ENCODE results near the gene MGMT.

MGMT gene

DNA sequence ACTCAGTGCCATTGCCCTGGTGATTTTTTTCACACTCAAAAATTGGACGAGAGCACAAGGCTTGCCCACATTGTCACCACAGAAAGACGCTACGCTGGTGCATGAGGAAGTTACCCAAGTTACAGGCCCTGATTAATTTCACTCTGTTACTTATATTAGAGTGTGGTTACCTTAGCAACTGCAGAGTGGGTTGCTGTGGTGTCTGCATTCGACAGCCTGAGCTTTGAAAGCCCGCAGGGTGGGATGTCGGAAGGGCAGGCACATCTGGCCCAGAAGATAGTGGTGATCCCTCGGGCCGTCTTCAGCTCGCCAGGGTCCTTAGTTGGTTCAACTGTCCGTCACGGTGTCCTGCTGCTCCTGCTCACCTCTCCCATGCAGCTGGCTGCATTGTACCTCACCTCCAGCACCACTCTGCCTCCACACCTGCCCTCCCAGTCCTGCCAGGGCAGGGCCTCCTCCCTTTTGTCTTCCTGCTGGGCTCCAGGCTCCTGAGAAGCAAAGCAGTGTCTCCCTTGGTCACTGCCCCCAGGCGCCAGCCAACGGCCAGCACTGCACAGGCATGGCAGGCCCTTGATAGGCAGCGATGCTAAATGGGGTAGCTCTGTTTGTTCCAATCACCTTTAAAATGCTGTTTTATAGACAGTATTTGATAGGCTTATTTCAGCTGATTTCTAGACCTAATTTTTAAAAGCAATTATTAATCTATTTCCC lies 329.8 kb downstream of the MGMT start:
- DNase-seq (ENCODE audit: low read depth in 2 of 2): no peak

DNA sequence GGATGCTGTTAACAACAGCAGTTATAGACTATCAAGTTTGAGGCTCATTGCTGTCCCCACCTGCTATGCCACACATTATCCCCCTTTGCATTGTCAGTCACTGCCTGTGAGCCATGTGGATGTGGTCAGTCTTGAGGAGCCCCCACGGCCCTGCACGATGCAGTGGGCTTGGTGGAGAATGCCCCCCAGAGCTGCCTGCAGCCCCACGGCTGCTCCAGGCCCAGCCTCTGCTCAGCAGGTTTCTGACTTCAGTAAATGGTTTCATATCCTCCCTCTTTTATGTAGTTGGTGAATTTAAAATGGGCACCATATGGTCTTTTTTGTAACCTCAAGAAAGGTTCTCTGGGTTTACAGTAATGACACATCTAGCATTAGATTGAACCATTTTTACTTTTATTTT lies 332.9 kb downstream of the MGMT start:
- DNase-seq (ENCODE audit: low read depth in 2 of 2): no peak

- DNase-seq (ENCODE audit: low read depth in 2 of 2): no peak
These were observed 333.8 kb downstream of the MGMT start for GRCh38 chr10:129800796-129801340.

- DNase-seq (ENCODE audit: low read depth in 2 of 2): no peak
These were observed 340.2 kb downstream of the MGMT start for GRCh38 chr10:129807211-129807610.

GRCh38 chr10:129808092-129808983 lies 341.3 kb downstream of the MGMT start:
- no peak for DNase-seq (ENCODE audit: low read depth in 2 of 2)

DNA sequence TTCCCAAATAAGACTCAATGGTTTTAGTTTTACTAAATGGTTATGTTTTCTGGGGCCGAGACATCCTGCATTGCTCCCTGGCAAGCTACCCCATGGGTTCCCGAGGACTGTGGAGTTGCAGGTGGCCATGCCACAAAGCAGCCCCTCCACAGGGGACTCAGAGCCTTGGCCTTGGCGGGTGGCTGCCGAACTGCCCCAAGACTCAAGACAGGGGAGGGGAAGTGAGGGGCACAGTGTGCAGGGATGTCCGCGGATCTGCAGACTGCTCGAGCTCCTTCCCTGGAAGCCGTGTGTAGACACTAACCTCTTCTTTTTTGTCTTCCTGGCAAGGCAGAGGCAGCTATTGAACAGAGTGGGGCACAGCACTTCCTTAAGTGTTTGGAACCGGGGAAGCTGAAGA lies 342.4 kb downstream of the MGMT start:
- DNase-seq (ENCODE audit: low read depth in 2 of 2): no peak

- DNase-seq (ENCODE audit: low read depth in 2 of 2): no peak
These were observed 342.8 kb downstream of the MGMT start for GRCh38 chr10:129809841-129810240.

DNA sequence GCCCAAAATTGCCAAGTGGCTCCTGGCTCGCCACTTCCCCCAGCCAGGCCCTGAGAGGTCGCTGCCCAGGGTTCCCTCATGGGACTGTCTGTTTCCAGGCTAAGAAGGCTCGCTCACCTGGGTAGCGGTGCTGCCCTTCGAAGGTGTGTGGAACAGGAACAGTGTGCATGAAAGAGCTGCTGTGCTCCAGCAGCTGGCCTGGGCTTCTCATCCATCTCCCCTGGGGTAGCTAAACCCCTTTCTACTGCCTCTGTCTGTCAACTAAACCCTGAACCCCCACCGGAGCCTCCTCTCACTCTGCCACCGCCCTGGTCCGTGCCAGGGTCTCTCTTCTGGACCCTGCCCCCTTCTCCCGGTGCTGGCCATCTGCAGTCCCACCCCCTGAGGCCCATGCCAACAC lies 344.2 kb downstream of the MGMT start:
- DNase-seq (ENCODE audit: low read depth in 2 of 2): no peak

DNA sequence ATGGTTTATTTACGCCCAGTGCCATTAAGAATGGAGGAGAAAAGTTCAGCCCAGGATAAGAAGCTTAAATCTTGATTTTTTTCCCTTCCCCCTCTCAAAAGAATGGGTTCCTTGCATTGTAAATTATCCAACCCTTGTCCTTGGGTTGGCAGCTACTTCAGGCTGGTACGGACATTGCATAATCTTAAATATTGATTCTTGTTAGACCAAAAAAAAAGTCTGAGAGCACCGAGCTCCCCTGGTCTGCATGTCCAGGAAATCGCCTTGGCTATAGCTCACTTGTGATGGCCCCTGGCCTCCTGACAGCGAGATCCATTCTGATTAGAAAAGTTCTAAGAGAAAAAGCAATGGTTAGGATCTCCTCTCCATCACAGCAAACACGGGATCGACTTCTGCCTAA lies 345.4 kb downstream of the MGMT start:
- DNase-seq (ENCODE audit: low read depth in 2 of 2): no peak

DNA sequence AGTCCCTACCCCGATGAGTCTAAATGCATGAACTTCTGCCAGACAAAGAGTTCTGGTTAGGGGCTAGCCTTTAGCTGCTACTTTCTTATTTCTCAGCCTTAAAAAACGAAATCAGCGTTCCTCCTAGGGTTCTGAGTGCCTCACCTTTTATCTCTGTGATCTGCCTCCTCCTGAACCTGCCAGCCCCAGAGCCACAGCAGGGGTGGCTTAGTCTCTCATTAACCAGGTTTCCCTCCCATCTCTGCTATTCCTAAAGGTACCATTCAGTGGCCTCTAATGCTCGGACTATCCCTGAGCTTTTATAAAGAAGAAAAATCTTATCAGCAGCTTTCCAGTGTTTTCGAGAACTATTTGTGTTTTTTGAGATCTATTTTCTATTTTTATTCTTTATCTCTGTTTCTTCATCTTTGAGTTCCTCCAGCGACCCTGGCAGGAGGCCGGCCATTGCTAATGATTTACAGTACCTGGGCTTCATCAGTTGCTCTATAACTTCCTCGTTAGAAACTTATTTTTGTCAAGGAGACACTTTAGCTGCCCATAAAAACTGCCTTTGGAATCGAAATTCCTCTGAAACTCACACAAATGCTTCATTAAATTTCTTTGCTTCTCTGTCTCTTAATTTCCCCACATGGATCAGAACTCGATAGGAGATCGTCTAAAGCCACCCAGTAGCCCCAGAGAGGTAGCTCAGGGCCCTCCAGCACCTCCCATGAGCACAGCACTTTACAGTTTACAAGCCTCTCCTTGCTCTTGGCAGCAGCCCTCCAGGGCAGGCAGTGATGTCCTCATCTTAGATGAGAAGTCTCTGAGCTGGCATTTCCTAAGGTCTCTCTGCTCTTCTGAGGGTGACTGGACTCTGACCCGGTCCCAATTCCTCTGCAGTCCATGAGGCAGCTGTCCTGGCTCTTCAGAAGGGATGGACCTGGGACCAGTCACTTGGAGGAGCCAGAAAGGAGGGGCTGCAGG lies 347.9 kb downstream of the MGMT start:
- no peak for DNase-seq (ENCODE audit: low read depth in 2 of 2)

DNA sequence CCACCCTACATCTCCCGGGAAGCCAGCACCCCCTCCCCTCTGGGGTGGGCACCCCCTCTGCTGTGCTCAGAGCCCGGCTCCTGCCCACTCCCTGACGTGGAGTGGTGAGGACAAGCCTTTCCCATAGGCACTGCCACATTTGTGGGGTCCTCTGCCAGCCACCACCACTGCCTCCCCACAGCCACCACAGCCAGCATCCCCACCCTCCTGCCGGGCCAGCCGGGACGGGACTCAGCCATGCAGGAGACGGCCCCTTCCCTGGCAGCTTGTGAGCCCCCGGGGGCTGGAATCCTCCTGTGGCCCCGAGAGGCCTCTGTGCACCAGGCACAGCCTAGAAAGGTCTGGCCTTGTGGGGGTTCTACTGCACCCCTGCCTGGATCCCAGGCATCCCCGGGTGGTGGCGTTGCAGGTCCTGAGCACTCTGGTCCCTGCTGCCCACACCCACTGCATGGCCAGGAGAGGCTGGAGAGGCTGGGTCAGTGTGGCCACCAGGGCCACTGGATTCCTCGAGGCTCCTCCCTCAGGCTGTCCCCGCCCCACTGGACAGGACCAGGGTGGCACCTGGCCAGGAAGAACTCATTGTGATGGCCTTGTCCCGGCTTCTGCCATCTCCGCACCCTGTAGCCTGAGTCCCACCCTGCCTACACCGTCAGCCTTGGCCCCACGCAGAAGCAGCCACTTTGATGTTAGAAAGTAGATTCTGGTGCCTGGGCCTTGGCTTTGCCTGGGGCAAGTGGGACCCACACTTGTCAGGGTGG lies 349.0 kb downstream of the MGMT start:
- DNase-seq (ENCODE audit: low read depth in 2 of 2): no peak

DNA sequence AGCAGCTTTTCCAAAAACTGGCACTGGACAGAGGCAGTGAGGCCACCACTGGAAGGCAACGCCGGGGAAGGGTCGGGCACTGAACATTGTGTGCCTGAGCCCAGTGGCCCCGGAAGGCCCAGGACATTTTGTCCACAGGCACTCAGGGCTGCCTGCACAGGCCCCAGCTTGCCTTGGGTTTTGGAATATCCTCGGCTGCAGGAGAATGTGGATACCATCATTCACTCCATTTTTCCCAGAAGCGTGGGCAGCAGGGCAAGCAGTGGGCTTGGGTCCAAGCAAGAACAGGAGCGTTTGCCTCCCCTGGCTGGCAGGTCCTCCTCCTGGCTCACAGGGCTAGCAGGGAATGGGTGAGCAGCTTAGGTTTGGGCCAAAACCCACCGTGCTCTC lies 349.6 kb downstream of the MGMT start:
- no peak for DNase-seq (ENCODE audit: low read depth in 2 of 2)
